ENCODE measurements around the gene SRRM3.
"Not testable (repeated sequence)": the region's sequence is repeated elsewhere in the genome, so short reads cannot be mapped to it uniquely, and the experiment has no call there.

Gene SRRM3

DNA sequence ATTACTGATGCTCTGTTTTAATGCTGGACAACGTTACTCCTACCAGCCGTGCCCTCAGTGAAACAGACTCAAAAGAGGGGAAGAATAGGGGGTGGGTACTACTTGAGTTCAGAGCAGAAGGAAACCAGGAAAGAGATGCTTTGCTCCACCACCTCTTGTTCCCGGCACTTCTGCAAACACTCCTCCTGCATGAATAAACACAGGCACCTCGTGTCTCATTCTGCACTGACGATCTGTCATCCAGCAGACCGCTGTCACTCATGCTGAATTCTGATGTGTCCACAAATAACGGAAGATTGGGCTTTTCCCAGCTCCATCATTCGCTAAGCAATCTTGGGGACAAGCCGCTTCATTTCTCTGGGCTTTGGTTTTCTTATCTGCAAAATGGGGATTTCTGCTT is 130.4 kb downstream of the SRRM3 start:
- ATAC-seq (ENCODE audit: low read depth) (no peak), DNase-seq (ENCODE audit: low spot score) (no peak)
- H3K9me3 ChIP-seq (ENCODE audit: severe bottlenecking), result no peaks in the 10 kb centered on the region
- H3K4me3 ChIP-seq (ENCODE audit: severe bottlenecking), result no peak overlapping the region
- H3K27ac ChIP-seq (ENCODE audit: poor library complexity, severe bottlenecking), result no peak overlapping the region
- H3K36me3 ChIP-seq (ENCODE audit: low read depth), result peaks cover 82% of the 10 kb centered on the region
- TF ChIP-seq, protein P1, sequence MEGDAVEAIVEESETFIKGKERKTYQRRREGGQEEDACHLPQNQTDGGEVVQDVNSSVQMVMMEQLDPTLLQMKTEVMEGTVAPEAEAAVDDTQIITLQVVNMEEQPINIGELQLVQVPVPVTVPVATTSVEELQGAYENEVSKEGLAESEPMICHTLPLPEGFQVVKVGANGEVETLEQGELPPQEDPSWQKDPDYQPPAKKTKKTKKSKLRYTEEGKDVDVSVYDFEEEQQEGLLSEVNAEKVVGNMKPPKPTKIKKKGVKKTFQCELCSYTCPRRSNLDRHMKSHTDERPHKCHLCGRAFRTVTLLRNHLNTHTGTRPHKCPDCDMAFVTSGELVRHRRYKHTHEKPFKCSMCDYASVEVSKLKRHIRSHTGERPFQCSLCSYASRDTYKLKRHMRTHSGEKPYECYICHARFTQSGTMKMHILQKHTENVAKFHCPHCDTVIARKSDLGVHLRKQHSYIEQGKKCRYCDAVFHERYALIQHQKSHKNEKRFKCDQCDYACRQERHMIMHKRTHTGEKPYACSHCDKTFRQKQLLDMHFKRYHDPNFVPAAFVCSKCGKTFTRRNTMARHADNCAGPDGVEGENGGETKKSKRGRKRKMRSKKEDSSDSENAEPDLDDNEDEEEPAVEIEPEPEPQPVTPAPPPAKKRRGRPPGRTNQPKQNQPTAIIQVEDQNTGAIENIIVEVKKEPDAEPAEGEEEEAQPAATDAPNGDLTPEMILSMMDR (IDR thresholded peaks at IDR 0.05; ENCODE audit: poor library complexity, severe bottlenecking), result no peak
- H3K27me3 ChIP-seq (ENCODE audit: insufficient read depth, poor library complexity, severe bottlenecking), result no peaks in the 10 kb centered on the region
- no peaks in the 10 kb centered on the region for H3K4me1 ChIP-seq (ENCODE audit: insufficient read depth, poor library complexity, severe bottlenecking)

DNA sequence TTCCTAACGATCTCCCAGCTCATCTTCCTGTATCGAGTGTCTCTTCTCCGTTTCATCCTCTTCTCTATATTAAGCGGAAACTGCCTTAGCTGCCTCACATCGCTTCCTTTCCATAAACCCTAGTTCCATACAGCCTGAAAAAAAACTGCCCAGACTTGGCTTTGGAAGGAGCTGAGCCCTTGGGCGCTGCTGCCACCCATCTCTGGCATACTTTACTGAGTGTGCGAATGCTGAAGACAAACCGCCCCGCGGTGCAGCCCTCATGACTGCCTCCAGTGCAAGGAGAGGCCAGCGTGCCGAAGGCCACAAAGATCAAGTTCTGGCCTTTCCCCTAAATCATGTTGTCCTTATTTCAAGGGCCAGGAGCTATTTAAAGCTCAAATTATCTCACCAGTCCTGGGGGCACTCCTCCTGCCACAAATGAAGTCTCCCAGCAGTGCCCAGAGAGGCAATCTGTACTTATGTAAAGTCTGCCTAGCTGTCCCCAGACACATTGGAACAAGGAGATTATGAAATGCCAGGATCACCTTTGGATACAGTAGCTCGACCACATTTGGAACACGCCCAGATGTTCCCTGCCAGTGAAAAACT is 131.9 kb downstream of the SRRM3 start:
- ATAC-seq (ENCODE audit: low read depth), result no peak
- no peaks in the 10 kb centered on the region for H3K9me3 ChIP-seq (ENCODE audit: severe bottlenecking)
- peaks cover 8% of the 10 kb centered on the region for H3K4me1 ChIP-seq (ENCODE audit: insufficient read depth, poor library complexity, severe bottlenecking)
- TF ChIP-seq, protein P1 (IDR thresholded peaks at IDR 0.05; ENCODE audit: poor library complexity, severe bottlenecking), result no peak
- no peak overlapping the region for H3K27ac ChIP-seq (ENCODE audit: poor library complexity, severe bottlenecking)
- no peaks in the 10 kb centered on the region for H3K27me3 ChIP-seq (ENCODE audit: insufficient read depth, poor library complexity, severe bottlenecking)
- no peak overlapping the region for H3K4me3 ChIP-seq (ENCODE audit: severe bottlenecking)
- peaks cover 81% of the 10 kb centered on the region for H3K36me3 ChIP-seq (ENCODE audit: low read depth)
- DNase-seq (ENCODE audit: low spot score), result no peak

DNA sequence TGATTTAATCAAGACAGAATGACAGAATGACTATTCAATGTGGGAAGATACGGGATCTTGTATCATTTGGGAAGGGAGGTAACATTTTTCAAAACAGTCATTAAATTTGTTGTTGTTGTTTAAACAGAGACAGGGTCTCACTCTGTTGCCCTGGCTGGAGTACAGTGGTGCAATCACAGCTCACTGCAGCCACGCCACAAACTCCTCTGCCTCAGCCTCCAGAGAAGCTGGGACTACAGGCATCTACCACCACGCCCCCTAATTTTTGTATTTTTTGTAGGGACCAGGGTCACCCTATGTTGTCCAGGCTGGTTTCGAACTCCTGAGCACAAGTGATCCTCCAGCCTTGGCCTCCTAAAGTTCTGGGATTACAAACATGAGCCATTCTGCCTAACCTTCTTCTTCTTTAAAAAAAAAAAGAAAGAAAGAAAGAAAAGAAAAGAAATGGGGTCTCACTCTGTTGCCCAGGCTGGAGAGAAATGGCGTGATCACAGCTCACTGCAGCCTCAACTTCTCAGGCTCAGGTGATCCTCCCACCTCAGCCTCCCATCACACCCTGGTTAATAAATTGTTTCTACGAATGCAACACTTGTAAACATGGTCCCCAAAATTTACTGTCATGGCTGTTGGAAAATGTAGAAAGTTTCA is 132.7 kb downstream of the SRRM3 start:
- ATAC-seq (ENCODE audit: low read depth), result no peak
- TF ChIP-seq, protein P1 (IDR thresholded peaks at IDR 0.05; ENCODE audit: poor library complexity, severe bottlenecking), result no peak
- Histone ChIP-seq H3K27ac (ENCODE audit: poor library complexity, severe bottlenecking) (no peak overlapping the region), H3K36me3 (ENCODE audit: low read depth) (peaks cover 82% of the 10 kb centered on the region), H3K4me3 (ENCODE audit: severe bottlenecking) (no peak overlapping the region), H3K27me3 (ENCODE audit: insufficient read depth, poor library complexity, severe bottlenecking) (no peaks in the 10 kb centered on the region), H3K9me3 (ENCODE audit: severe bottlenecking) (no peaks in the 10 kb centered on the region), H3K4me1 (ENCODE audit: insufficient read depth, poor library complexity, severe bottlenecking) (peaks cover 16% of the 10 kb centered on the region)
- DNase-seq (ENCODE audit: low spot score), result no peak

DNA sequence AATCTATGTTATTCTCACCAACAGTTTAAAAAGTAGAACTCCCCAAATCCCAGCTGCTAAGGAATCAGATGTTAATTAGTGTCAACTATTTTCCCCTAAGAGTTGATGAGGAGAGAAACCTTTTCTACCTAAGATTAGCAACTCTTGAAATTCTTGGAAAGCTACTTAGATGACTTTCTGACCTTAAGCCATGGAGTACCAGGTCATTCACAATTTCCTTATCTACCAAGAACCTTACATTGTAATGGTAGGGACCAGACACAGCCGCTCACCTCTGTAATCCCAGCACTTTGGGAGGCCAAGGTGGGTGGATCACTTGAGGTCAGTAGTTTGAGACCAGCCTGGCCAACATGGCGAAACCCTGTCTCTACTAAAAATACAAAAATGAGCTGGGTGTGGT is 133.7 kb downstream of the SRRM3 start:
- not testable (repeated sequence) for DNase-seq (ENCODE audit: low spot score); H3K9me3 ChIP-seq (ENCODE audit: severe bottlenecking); H3K27me3 ChIP-seq (ENCODE audit: insufficient read depth, poor library complexity, severe bottlenecking); H3K4me3 ChIP-seq (ENCODE audit: severe bottlenecking); ATAC-seq (ENCODE audit: low read depth); H3K27ac ChIP-seq (ENCODE audit: poor library complexity, severe bottlenecking)
- Histone ChIP-seq H3K4me1 (ENCODE audit: insufficient read depth, poor library complexity, severe bottlenecking) (peaks cover 26% of the 10 kb centered on the region), H3K36me3 (ENCODE audit: low read depth) (peaks cover 82% of the 10 kb centered on the region)

DNA sequence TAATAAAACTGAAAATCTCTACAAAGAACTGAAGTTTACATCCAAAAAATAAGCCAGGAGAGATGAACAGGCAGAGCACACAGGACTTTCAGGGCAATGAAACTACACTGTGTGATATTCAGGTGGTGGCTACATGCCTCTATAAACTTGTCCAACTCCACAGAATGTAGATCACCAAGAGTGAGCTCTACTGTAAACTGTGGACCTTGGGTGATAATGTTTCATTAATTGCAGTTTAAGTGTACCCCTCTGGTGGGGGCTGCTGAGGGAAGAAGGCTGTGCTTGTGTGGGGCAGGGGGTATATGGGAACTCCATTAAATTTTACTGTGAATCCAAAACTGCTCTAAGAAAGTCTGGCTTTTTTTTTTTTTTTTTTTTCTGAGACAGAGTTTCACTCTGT is 134.4 kb downstream of the SRRM3 start:
- Histone ChIP-seq H3K4me3 (ENCODE audit: severe bottlenecking) (no peak overlapping the region), H3K36me3 (ENCODE audit: low read depth) (peaks cover 84% of the 10 kb centered on the region), H3K27me3 (ENCODE audit: insufficient read depth, poor library complexity, severe bottlenecking) (no peaks in the 10 kb centered on the region), H3K4me1 (ENCODE audit: insufficient read depth, poor library complexity, severe bottlenecking) (peaks cover 32% of the 10 kb centered on the region), H3K9me3 (ENCODE audit: severe bottlenecking) (no peaks in the 10 kb centered on the region), H3K27ac (ENCODE audit: poor library complexity, severe bottlenecking) (no peak overlapping the region)
- DNase-seq (ENCODE audit: low spot score), result no peak
- TF ChIP-seq, protein P1 (IDR thresholded peaks at IDR 0.05; ENCODE audit: poor library complexity, severe bottlenecking), result no peak
- ATAC-seq (ENCODE audit: low read depth), result no peak

Data from RWPE2 (cell line).